Esophagus squamous epithelium (tissue), 4 donors: ENCODE data around the gene DLG2.

ENCODE experiments used
- CTCF ChIP-seq, 6 experiments: fragments of 450-650 bp in 4 of 6; fragments of 200-600 bp in 2 of 6; sonication (generic) in 2 of 6; IDR thresholded peaks; one replicate each; pipeline ENCODE4 v1.5.1; 2016 to 2019; ENCODE audit warnings: antibody characterized with exemption in 6 of 6, mild to moderate bottlenecking in 4 of 6, moderate library complexity in 4 of 6
- POLR2A ChIP-seq, 4 donors: fragments of 450-650 bp; IDR thresholded peaks; one replicate each; pipeline ENCODE4 v1.6.1; 2017; ENCODE audit warnings: antibody characterized with exemption in 4 of 4, mild to moderate bottlenecking in 4 of 4, moderate library complexity in 3 of 4

GRCh38 chr11:85249482-85249881 lies 377.7 kb downstream of the DLG2 start:
- TF ChIP-seq CTCF (IDR thresholded peaks at IDR 0.05) (no peak), POLR2A (IDR thresholded peaks at IDR 0.05) (no peak)
